ENCODE results near the gene HELLS. TPM values are rescaled to one million over a fixed set of nuclear protein-coding genes. Genes with fewer than 3 reads are reported as not detected.

HELLS gene
- total and polyA plus RNA-seq, 2 of the 4 experiments (the other 2 are of a cell fraction) = 15.9 to 29.8 TPM

DNA sequence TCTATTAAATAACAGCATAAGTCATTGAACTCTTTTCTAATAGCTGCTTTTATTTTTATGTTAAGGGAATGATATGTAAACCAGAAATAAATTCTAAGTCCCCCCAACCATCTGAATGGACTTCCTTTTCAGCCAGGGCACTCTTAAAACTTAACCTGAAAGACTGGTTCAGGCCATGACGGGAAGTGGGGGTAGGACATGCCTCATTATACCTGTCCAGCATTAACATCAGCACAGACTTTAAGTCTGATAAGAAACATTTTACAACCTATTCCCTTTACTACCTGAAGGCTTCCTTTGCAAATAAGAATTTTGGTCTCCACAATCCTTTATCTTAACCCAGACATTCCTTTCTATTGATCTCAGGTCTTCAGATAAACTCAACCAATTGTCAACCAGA, 81.9 kb downstream of the HELLS start:
- no peak overlapping the region for H3K4me3 ChIP-seq (ENCODE audit: insufficient read depth, low read depth, low read length)
- TF ChIP-seq RAD21 (IDR thresholded peaks at IDR 0.05; ENCODE audit: low read length) (no peak), NFE2L2 (IDR thresholded peaks at IDR 0.05; ENCODE audit: low read depth, low read length) (no peak), RFX5 (IDR thresholded peaks at IDR 0.05; ENCODE audit: low read depth, low read length) (no peak), RCOR1 (IDR thresholded peaks at IDR 0.05; ENCODE audit: insufficient replicate concordance, low read length) (no peak), MAZ (IDR thresholded peaks at IDR 0.05; ENCODE audit: borderline replicate concordance, low read depth, low read length) (no peak), POLR2A (IDR thresholded peaks at IDR 0.05; ENCODE audit: low read depth, low read length) (no peak), MXI1 (IDR thresholded peaks at IDR 0.05; ENCODE audit: borderline replicate concordance, low read depth, low read length) (no peak), FOS (IDR thresholded peaks at IDR 0.05; ENCODE audit: low read depth, low read length) (no peak), BHLHE40 (IDR thresholded peaks at IDR 0.05; ENCODE audit: low read depth, low read length) (no peak), CHD1 (IDR thresholded peaks at IDR 0.05; ENCODE audit: low read depth, low read length) (no peak), CEBPB (IDR thresholded peaks at IDR 0.05; ENCODE audit: low read depth, low read length) (no peak), SMC3 (IDR thresholded peaks at IDR 0.05; ENCODE audit: low read depth, low read length) (no peak), MAFK (IDR thresholded peaks at IDR 0.05; ENCODE audit: low read depth, low read length) (no peak)
- TF ChIP-seq, protein P1, sequence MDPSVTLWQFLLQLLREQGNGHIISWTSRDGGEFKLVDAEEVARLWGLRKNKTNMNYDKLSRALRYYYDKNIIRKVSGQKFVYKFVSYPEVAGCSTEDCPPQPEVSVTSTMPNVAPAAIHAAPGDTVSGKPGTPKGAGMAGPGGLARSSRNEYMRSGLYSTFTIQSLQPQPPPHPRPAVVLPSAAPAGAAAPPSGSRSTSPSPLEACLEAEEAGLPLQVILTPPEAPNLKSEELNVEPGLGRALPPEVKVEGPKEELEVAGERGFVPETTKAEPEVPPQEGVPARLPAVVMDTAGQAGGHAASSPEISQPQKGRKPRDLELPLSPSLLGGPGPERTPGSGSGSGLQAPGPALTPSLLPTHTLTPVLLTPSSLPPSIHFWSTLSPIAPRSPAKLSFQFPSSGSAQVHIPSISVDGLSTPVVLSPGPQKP (IDR thresholded peaks at IDR 0.05; ENCODE audit: borderline replicate concordance, low read depth, low read length) = no peak
- TF ChIP-seq, protein P2, sequence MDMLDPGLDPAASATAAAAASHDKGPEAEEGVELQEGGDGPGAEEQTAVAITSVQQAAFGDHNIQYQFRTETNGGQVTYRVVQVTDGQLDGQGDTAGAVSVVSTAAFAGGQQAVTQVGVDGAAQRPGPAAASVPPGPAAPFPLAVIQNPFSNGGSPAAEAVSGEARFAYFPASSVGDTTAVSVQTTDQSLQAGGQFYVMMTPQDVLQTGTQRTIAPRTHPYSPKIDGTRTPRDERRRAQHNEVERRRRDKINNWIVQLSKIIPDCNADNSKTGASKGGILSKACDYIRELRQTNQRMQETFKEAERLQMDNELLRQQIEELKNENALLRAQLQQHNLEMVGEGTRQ (IDR thresholded peaks at IDR 0.05; ENCODE audit: low read depth, low read length) = no peak
- TF ChIP-seq, protein P3, sequence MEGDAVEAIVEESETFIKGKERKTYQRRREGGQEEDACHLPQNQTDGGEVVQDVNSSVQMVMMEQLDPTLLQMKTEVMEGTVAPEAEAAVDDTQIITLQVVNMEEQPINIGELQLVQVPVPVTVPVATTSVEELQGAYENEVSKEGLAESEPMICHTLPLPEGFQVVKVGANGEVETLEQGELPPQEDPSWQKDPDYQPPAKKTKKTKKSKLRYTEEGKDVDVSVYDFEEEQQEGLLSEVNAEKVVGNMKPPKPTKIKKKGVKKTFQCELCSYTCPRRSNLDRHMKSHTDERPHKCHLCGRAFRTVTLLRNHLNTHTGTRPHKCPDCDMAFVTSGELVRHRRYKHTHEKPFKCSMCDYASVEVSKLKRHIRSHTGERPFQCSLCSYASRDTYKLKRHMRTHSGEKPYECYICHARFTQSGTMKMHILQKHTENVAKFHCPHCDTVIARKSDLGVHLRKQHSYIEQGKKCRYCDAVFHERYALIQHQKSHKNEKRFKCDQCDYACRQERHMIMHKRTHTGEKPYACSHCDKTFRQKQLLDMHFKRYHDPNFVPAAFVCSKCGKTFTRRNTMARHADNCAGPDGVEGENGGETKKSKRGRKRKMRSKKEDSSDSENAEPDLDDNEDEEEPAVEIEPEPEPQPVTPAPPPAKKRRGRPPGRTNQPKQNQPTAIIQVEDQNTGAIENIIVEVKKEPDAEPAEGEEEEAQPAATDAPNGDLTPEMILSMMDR (conservative IDR thresholded peaks at IDR 0.05; ENCODE audit: low read depth, low read length) = no peak
- H3K4me1 ChIP-seq (ENCODE audit: control insufficient read depth, insufficient read depth, low read length) = no peaks in the 10 kb centered on the region
- H3K27ac ChIP-seq (ENCODE audit: insufficient read depth, low read length) = no peak overlapping the region
- no peak overlapping the region for H2AFZ ChIP-seq (replicated peaks; ENCODE audit: low read length, poor library complexity)
- H4K91ac ChIP-seq (ENCODE audit: insufficient read depth, low read depth, low read length) = no peak overlapping the region
- no TSS peak for BruUV-seq (replicated peaks)
- CTCF ChIA-PET = interaction anchor here (1.5 kb wide), 1 partner anchor 337 kb away, joined by 3 read pairs; no protein-coding TSS in a partner anchor
- H2AK5ac ChIP-seq (ENCODE audit: low read depth, low read length) = no peak overlapping the region
- no peaks in the 10 kb centered on the region for H3K9me1 ChIP-seq (ENCODE audit: insufficient read depth, low read length)
- H2BK20ac ChIP-seq (ENCODE audit: low read depth, low read length) = no peak overlapping the region
- H2AK9ac ChIP-seq (replicated peaks; ENCODE audit: low read depth, low read length, poor library complexity) = no peak overlapping the region
- no peak overlapping the region for H3K9ac ChIP-seq (ENCODE audit: low read depth, low read length)
- no peaks in the 10 kb centered on the region for H3K27me3 ChIP-seq (ENCODE audit: control insufficient read depth, insufficient read depth, low read length)
- H4K5ac ChIP-seq (ENCODE audit: low read depth, low read length) = no peak overlapping the region
- intact Hi-C loops (cut with micrococcal nuclease) (no loop called here), dilution Hi-C loops (cut with HindIII; ENCODE audit: low sequenced_read_pairs, unreplicated experiment) (no loop called here), in situ Hi-C loops (cut with MboI; ENCODE audit: low sequenced_read_pairs) (no loop called here)
- H2BK120ac ChIP-seq (ENCODE audit: low read depth, low read length) = no peak overlapping the region
- no peaks in the 10 kb centered on the region for H4K20me1 ChIP-seq (ENCODE audit: insufficient read depth, low read length)
- no peak overlapping the region for H3K18ac ChIP-seq (ENCODE audit: low read depth, low read length)
- H2BK15ac ChIP-seq (ENCODE audit: low read depth, low read length) = no peak overlapping the region
- no peaks in the 10 kb centered on the region for H3K36me3 ChIP-seq (ENCODE audit: control insufficient read depth, insufficient read depth, low read length)
- H3K4me2 ChIP-seq (ENCODE audit: low read depth, low read length) = no peak overlapping the region
- ATAC-seq (ENCODE audit: low read depth) (no peak), DNase-seq (no peak)
- H3K4ac ChIP-seq (ENCODE audit: low read depth, low read length) = no peak overlapping the region
- no peak overlapping the region for H4K8ac ChIP-seq (ENCODE audit: low read depth in 2 of 2, low read length in 2 of 2)
- H3K56ac ChIP-seq (ENCODE audit: extremely low read depth, insufficient read depth, low read length) = no peak overlapping the region
- no peaks in the 10 kb centered on the region for H3K79me1 ChIP-seq (ENCODE audit: low read depth in 1 of 2, low read length in 2 of 2)
- H3K9me3 ChIP-seq (ENCODE audit: control insufficient read depth, insufficient read depth, low read length) = no peaks in the 10 kb centered on the region
- H2BK5ac ChIP-seq (ENCODE audit: low read depth, low read length, poor library complexity, severe bottlenecking) = no peak overlapping the region
- no CpG with 5 or more reads among the region's 1 CpG for WGBS, 2 experiments (ENCODE audit: extremely low coverage in 2 of 2, insufficient read length in 1 of 2)
- no peak overlapping the region for H3K14ac ChIP-seq (replicated peaks; ENCODE audit: low read depth, low read length)
- H3K23ac ChIP-seq (ENCODE audit: low read depth, low read length) = no peak overlapping the region
- POLR2A ChIA-PET (ENCODE audit: unreplicated experiment) = no interaction called here

Measured in IMR-90 (cell line).